Esophagus squamous epithelium (tissue), 4 donors: ENCODE results near the gene ZNF862.

Experiments used
- POLR2A ChIP-seq, 4 donors: fragments of 450-650 bp; IDR thresholded peaks; one replicate each; pipeline ENCODE4 v1.6.1; 2017; ENCODE audit warnings: antibody characterized with exemption in 4 of 4, mild to moderate bottlenecking in 4 of 4, moderate library complexity in 3 of 4
- TF ChIP-seq, protein P1 (sequence below), 6 experiments: fragments of 450-650 bp in 4 of 6; fragments of 200-600 bp in 2 of 6; sonication (generic) in 2 of 6; IDR thresholded peaks; one replicate each; pipeline ENCODE4 v1.5.1; 2016 to 2019; ENCODE audit warnings: antibody characterized with exemption in 6 of 6, mild to moderate bottlenecking in 4 of 6, moderate library complexity in 4 of 6

DNA sequence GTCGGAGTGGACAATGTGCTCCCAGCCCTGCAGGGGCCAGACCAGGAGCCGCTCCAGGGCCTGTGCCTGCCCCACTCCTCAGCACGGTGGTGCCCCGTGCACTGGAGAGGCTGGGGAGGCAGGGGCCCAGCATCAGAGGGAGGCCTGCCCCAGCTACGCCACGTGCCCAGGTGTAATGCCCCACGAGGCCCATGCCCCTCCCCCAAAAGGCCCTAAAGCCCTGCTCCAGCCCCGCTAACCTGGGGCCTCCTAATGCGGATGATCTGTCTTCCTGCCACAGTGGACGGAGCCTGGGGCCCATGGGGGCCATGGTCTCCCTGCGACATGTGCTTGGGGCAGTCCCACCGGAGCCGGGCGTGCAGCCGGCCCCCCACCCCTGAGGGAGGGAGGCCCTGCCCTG lies 23.7 kb upstream of the ZNF862 start:
- no peak for TF ChIP-seq POLR2A (IDR thresholded peaks at IDR 0.05)
- TF ChIP-seq, protein P1, sequence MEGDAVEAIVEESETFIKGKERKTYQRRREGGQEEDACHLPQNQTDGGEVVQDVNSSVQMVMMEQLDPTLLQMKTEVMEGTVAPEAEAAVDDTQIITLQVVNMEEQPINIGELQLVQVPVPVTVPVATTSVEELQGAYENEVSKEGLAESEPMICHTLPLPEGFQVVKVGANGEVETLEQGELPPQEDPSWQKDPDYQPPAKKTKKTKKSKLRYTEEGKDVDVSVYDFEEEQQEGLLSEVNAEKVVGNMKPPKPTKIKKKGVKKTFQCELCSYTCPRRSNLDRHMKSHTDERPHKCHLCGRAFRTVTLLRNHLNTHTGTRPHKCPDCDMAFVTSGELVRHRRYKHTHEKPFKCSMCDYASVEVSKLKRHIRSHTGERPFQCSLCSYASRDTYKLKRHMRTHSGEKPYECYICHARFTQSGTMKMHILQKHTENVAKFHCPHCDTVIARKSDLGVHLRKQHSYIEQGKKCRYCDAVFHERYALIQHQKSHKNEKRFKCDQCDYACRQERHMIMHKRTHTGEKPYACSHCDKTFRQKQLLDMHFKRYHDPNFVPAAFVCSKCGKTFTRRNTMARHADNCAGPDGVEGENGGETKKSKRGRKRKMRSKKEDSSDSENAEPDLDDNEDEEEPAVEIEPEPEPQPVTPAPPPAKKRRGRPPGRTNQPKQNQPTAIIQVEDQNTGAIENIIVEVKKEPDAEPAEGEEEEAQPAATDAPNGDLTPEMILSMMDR (IDR thresholded peaks at IDR 0.05), result no peak
